Adrenal gland (tissue), 12 donors: ENCODE data around the gene COX7A2L. TPM values are rescaled to one million over a fixed set of nuclear protein-coding genes. Genes with fewer than 3 reads are reported as not detected.
A peak's percentile ranks its signal among the peaks of the same experiment; 100 is the strongest.

Experiments used
- DNase-seq, 7 donors: peaks; one replicate each; pipeline ENCODE4 v3.0.0-alpha.2; 2019 to 2020
- H3K27ac ChIP-seq, 5 donors: fragments of 200-600 bp; sonication (generic) in 4 of 5; 1 replicate in 3 of 5; 2 replicates in 2 of 5; pipeline versions ENCODE4 v1.5.1 to v1.8.0; 2016 to 2020; ENCODE audit warnings: mild to moderate bottlenecking in 1 of 5
- H3K27me3 ChIP-seq: fragments of 200-600 bp; 2 replicates; pipeline ENCODE4 v1.8.0; 2021
- H3K36me3 ChIP-seq, 2 donors: fragments of 200-600 bp; replicated peaks in 1 of 2; 1 replicate in 1 of 2; 2 replicates in 1 of 2; pipeline versions ENCODE4 v1.5.1 to v1.8.0; 2018 to 2022
- H3K4me1 ChIP-seq, 2 donors: fragments of 200-600 bp; replicated peaks in 1 of 2; 1 replicate in 1 of 2; 2 replicates in 1 of 2; pipeline versions ENCODE4 v1.5.1 to v1.8.0; 2018 to 2021
- H3K4me3 ChIP-seq, 4 donors: fragments of 200-600 bp; sonication (generic) in 3 of 4; one replicate each; pipeline ENCODE4 v1.5.1; 2016 to 2018
- H3K9me3 ChIP-seq, 3 donors: fragments of 200-600 bp; sonication (generic) in 1 of 3; replicated peaks in 1 of 3; 1 replicate in 2 of 3; 2 replicates in 1 of 3; pipeline versions ENCODE4 v1.5.1 to v1.8.0; 2016 to 2021
- POLR2A ChIP-seq, 2 donors: fragments of 450-650 bp; IDR thresholded peaks; one replicate each; pipeline ENCODE4 v1.6.1; 2017; ENCODE audit warnings: antibody characterized with exemption in 2 of 2, mild to moderate bottlenecking in 2 of 2, moderate library complexity in 1 of 2
- WGBS, 4 donors: extraction: QIAGEN DNeasy Blood & Tissue Kit in 2 of 4; methylation state at CpG; one replicate each; pipeline versions ENCODE4 v1.1.5 to v1.1.7; 2013 to 2017; 5-methylcytosine and 5-hydroxymethylcytosine counted together
- intact Hi-C, 2 donors: fragments of 100-400 bp; cut with DNase I; formaldehyde crosslinking; loops; one replicate each; pipeline versions ENCODE4 v1.14.1 to v1.15.0; 2022 to 2023
- polyA plus RNA-seq, 3 donors: library from polyadenylated mRNA; stranded (reverse); fragments of 200-250 nt in 2 of 3; fragments of 350-450 nt in 1 of 3; fragmentation: Illumina TruSeq in 1 of 3; extraction: RNeasy Lipid Tissue Mini Kit (QIAGEN cat#74804) in 1 of 3; gene quantifications; one replicate each; pipeline ENCODE4 v1.2.3, GENCODE V29; 2013 to 2014
- total RNA-seq, 9 donors: library from RNA; depleted of rRNA in 4 of 9; stranded (reverse); fragments of >200 nt in 4 of 9; fragments of 120-200 nt in 1 of 9; fragmentation: NEBNext Ultra II Directional in 1 of 9; extraction: Animal tissue kit (Norgen Biotek cat#: 25700) in 1 of 9; gene quantifications; one replicate each; pipeline versions ENCODE4 v1.1.0 to v1.2.4, GENCODE V29; 2013 to 2023
- TF ChIP-seq, protein P1 (sequence below), 6 experiments: fragments of 450-650 bp in 4 of 6; fragments of 200-600 bp in 2 of 6; sonication (generic) in 1 of 6; IDR thresholded peaks; 1 replicate in 5 of 6; 2 replicates in 1 of 6; pipeline versions ENCODE4 v1.5.1 to v1.8.0; 2016 to 2021; ENCODE audit warnings: antibody characterized with exemption in 6 of 6, mild to moderate bottlenecking in 2 of 6, moderate library complexity in 1 of 6
- donor health status: healthy with polysubstance abuse.
- donor health status: Bipolar disorder and iron deficiency.
- donor health status: DM: yes; HTN: yes; CAD: no.
- donor health status: DM: no; HTN: no; CAD: no.
- donor health status: DM: no; HTN: no; CAD: no.
- donor health status: DM: yes; HTN: yes; CAD: no.

Gene COX7A2L
- total and polyA plus RNA-seq, 12 donors, result 124 to 446 (median 291) TPM

DNA sequence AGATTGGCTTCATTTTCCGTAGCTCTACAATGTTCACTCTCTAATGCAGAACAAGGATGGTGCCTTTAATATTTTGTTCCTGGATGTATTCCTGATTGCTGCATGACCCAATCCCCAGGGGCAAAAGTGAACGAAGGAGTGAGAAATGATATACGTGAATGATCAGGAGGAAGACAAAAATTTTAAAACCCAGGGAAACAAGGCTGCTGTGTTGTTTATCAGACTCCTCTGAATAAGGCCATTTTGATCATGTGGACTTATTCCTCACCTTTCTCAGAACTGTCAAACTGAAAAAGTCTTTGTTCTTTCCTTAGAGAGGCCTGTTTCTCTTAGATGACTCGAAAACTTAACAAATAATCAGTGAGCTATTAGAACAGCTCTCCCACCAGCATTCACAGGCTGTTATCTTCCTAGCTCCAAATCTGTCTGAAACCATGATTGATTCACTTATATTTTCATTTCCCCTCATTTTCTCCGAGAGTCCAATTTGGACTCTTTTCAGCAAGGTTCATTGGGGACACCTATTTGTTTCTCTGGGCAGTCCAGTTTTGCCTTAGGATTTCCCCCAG lies 29.5 kb upstream of the COX7A2L start:
- DNase-seq, result no peak
- intact Hi-C loops, result no loop called here
- H3K4me1 ChIP-seq, result no peaks in the 10 kb centered on the region
- H3K27ac ChIP-seq, result no peak overlapping the region
- 65 to 76% (median 70%) methylated on average over 5 of the region's 5 CpGs for WGBS, 4 donors
- TF ChIP-seq, protein P1, sequence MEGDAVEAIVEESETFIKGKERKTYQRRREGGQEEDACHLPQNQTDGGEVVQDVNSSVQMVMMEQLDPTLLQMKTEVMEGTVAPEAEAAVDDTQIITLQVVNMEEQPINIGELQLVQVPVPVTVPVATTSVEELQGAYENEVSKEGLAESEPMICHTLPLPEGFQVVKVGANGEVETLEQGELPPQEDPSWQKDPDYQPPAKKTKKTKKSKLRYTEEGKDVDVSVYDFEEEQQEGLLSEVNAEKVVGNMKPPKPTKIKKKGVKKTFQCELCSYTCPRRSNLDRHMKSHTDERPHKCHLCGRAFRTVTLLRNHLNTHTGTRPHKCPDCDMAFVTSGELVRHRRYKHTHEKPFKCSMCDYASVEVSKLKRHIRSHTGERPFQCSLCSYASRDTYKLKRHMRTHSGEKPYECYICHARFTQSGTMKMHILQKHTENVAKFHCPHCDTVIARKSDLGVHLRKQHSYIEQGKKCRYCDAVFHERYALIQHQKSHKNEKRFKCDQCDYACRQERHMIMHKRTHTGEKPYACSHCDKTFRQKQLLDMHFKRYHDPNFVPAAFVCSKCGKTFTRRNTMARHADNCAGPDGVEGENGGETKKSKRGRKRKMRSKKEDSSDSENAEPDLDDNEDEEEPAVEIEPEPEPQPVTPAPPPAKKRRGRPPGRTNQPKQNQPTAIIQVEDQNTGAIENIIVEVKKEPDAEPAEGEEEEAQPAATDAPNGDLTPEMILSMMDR (IDR thresholded peaks at IDR 0.05), result no peak
- TF ChIP-seq POLR2A (IDR thresholded peaks at IDR 0.05), result no peak
- H3K4me3 ChIP-seq, result no peak overlapping the region
- H3K36me3 ChIP-seq, result no peaks in the 10 kb centered on the region
- H3K9me3 ChIP-seq, result no peaks in the 10 kb centered on the region
- H3K27me3 ChIP-seq, result no peaks in the 10 kb centered on the region

DNA sequence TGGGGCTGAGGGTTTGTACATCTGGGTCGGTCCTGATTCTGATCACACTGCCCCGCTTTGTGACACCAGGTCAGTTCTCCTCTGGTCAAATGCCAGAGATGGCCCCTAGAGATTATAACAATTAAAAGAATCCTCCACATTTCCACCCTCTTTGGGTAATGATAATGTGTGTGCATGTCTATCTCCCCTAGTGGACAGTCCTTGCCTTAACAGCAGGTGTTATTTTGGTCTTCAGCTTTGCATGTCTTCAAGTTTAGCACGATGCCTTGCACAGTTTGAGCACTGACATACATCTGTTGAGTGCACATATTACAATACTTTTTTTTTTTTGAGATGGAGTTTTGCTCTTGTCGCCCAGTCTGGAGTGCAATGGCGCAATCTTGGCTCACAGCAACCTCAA lies 25.7 kb upstream of the COX7A2L start:
- Histone ChIP-seq H3K4me3 (no peak overlapping the region), H3K27ac (no peak overlapping the region), H3K9me3 (no peaks in the 10 kb centered on the region), H3K36me3 (no peaks in the 10 kb centered on the region), H3K4me1 (no peaks in the 10 kb centered on the region), H3K27me3 (no peaks in the 10 kb centered on the region)
- 94 to 96% (median 96%) methylated on average over 5 of the region's 5 CpGs for WGBS, 4 donors
- no peak for DNase-seq
- intact Hi-C loops, result no loop called here
- TF ChIP-seq, protein P1 (IDR thresholded peaks at IDR 0.05), result peak in 5 of 6 experiments; percentile 16 to 40 (median 22)
- TF ChIP-seq POLR2A (IDR thresholded peaks at IDR 0.05), result no peak

DNA sequence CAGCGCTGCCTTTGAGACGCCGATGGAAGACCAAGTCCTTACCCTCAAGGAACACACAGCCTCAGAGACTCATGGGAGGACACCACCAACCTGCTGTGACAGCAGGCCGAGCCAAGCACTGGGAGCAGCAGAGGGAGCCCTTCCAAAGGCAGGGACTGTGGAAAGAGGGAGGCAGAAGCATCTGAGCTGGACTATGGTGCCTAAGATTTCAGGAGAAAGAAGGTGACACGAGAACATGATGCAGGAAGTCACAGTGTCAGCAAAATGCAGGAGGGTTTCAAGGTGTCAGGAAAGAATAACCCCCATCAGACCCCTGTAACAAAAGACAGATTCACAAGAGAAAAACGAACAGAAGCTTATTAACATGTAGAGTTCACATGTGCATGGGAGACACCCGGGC lies 24.2 kb upstream of the COX7A2L start:
- WGBS, 4 donors, result 85 to 88% (median 86%) methylated on average over 7 of the region's 7 CpGs
- Histone ChIP-seq H3K27ac (no peak overlapping the region), H3K27me3 (no peaks in the 10 kb centered on the region), H3K36me3 (no peaks in the 10 kb centered on the region), H3K4me3 (no peak overlapping the region), H3K4me1 (no peaks in the 10 kb centered on the region), H3K9me3 (no peaks in the 10 kb centered on the region)
- intact Hi-C loops, result no loop called here
- no peak for TF ChIP-seq POLR2A (IDR thresholded peaks at IDR 0.05)
- TF ChIP-seq, protein P1 (IDR thresholded peaks at IDR 0.05), result peak in 3 of 6 experiments; percentile 9 to 17 (median 10)
- DNase-seq, result peak in 3 of 7 donors; percentile 25 to 60 (median 25)

DNA sequence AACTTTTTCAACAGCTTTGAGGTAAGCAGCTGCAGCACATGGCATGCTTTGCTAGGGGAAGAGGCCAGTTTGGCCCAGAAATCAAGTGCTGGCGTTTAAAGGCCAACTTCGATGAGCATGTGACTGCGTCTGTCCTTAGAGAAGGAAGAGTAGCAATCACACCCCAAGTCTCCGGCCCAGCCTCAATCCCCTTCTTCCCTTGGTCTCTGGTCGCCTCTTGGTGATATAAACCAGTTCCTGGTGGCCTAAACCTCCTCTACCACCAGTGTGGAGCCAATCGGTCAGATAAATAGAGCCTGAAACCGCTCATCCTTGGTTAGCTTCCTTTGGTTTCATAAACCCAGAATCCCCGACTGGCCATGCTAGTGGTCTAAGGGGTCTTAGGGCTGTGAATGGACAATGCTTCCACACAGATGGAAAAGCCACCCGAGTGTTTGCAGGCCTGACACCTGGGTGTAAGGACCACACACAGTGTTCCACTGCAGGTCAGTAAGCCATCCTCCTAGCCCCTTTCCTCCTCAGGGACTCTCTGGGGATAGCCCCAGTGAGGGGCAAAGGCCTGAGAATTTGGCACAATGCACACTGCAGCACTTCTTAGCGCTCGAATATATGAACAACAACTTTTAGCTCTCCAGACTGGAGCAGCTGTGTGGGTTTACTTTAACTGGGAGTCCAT lies 23.0 kb upstream of the COX7A2L start:
- Histone ChIP-seq H3K9me3 (no peaks in the 10 kb centered on the region), H3K4me1 (no peaks in the 10 kb centered on the region), H3K36me3 (no peaks in the 10 kb centered on the region), H3K4me3 (no peak overlapping the region), H3K27ac (no peak overlapping the region), H3K27me3 (no peaks in the 10 kb centered on the region)
- intact Hi-C loops, result no loop called here
- 88 to 97% (median 92%) methylated on average over 10 to 11 of the region's 11 CpGs for whole genome bisulfite sequencing, 4 donors
- DNase-seq, result no peak
- TF ChIP-seq POLR2A (IDR thresholded peaks at IDR 0.05), result no peak
- TF ChIP-seq, protein P1 (IDR thresholded peaks at IDR 0.05), result no peak
